CD4-positive, alpha-beta T cell (primary cell): ENCODE data around the gene NMNAT2. TPM values are rescaled to one million over a fixed set of nuclear protein-coding genes. Genes with fewer than 3 reads are reported as not detected.

Source experiments
- ATAC-seq: fragments of 200-7000 bp; cut with Tn5 transposase; one replicate; pipeline ENCODE4 v1.10.0; 2022; ENCODE audit warnings: mild to moderate bottlenecking; ENCODE audit not compliant: poor library complexity
- CTCF ChIA-PET: fragments of 350-600 bp; sonication (Branson Sonifier 250); formaldehyde crosslinking; loops from one replicate; lab custom pipeline; 2021; ENCODE audit warnings: antibody characterized with exemption, inconsistent platforms; lab: Charles Lee
- POLR2A ChIA-PET: fragments of 350-600 bp; sonication (Branson Sonifier 250); formaldehyde crosslinking; loops from one replicate; lab custom pipeline; 2021; ENCODE audit warnings: antibody characterized with exemption, inconsistent platforms; lab: Charles Lee
- DNase-seq, 14 experiments: peaks; one replicate each; pipeline ENCODE4 v3.0.0-alpha.2; 2013 to 2020; ENCODE audit warnings: mixed read lengths in 2 of 14
- H3K27ac ChIP-seq, 2 donors: one replicate each; pipeline versions ENCODE4 v1.5.1 to v1.7.0; 2013; ENCODE audit warnings: low read length in 2 of 2, low read depth in 1 of 2, mild to moderate bottlenecking in 1 of 2
- H3K27me3 ChIP-seq, 2 experiments: 1 replicate in 1 of 2; 2 replicates in 1 of 2; pipeline versions ENCODE4 v1.6.1 to v1.7.0; 2013; ENCODE audit warnings: low read length in 2 of 2, control low read depth in 1 of 2, mild to moderate bottlenecking in 1 of 2, moderate library complexity in 1 of 2; ENCODE audit not compliant: insufficient read depth in 2 of 2, control insufficient read depth in 1 of 2
- H3K36me3 ChIP-seq: one replicate; pipeline ENCODE4 v1.6.1; 2013; ENCODE audit warnings: low read length, control low read depth; ENCODE audit not compliant: insufficient read depth
- H3K4me1 ChIP-seq: one replicate; pipeline ENCODE4 v1.6.1; 2013; ENCODE audit warnings: low read length, control low read depth; ENCODE audit not compliant: insufficient read depth
- H3K4me3 ChIP-seq: one replicate; pipeline ENCODE4 v1.5.1; 2013; ENCODE audit warnings: mild to moderate bottlenecking, low read length, moderate library complexity
- H3K9me3 ChIP-seq, 2 experiments: 1 replicate in 1 of 2; 2 replicates in 1 of 2; pipeline versions ENCODE4 v1.6.1 to v1.7.0; 2013; ENCODE audit warnings: low read length in 2 of 2, mild to moderate bottlenecking in 2 of 2, control low read depth in 1 of 2, moderate library complexity in 1 of 2; ENCODE audit not compliant: control insufficient read depth in 1 of 2, insufficient read depth in 1 of 2
- H3K27ac Mint-ChIP-seq: one replicate; pipeline ENCODE4 v1.8.0; 2020; ENCODE audit warnings: mixed read lengths
- H3K27me3 Mint-ChIP-seq: one replicate; pipeline ENCODE4 v1.8.0; 2021; ENCODE audit warnings: mixed read lengths
- H3K36me3 Mint-ChIP-seq: one replicate; pipeline ENCODE4 v1.8.0; 2021; ENCODE audit warnings: low read depth, mixed read lengths
- H3K4me1 Mint-ChIP-seq: one replicate; pipeline ENCODE4 v1.8.0; 2021; ENCODE audit warnings: low read depth, mixed read lengths
- H3K4me3 Mint-ChIP-seq: one replicate; pipeline ENCODE4 v1.8.0; 2020; ENCODE audit warnings: mild to moderate bottlenecking, mixed read lengths
- H3K9me3 Mint-ChIP-seq: one replicate; pipeline ENCODE4 v1.8.0; 2020; ENCODE audit warnings: mixed read lengths
- intact Hi-C, 2 experiments: fragments of 100-400 bp; cut with DNase I in 1 of 2; cut with micrococcal nuclease in 1 of 2; formaldehyde crosslinking; loops; one replicate each; pipeline versions ENCODE4 v1.15.1 to v1.9.0; 2023 to 2025; cut with DNase I, micrococcal nuclease
- total RNA-seq, 174 experiments: library from RNA in 2 of 174; stranded (reverse) in 2 of 174; gene quantifications; one replicate each; pipeline ENCODE4 v1.2.3 and lab custom pipeline; 2021 to 2026
- TF ChIP-seq, protein P1 (sequence below): fragments of 200-600 bp; IDR thresholded peaks from one replicate; pipeline ENCODE4 v1.8.0; 2022; ENCODE audit warnings: antibody characterized with exemption, mild to moderate bottlenecking

Gene NMNAT2
- total RNA-seq, 2 experiments from 2014 or later, result not detected

- TF ChIP-seq, protein P1, sequence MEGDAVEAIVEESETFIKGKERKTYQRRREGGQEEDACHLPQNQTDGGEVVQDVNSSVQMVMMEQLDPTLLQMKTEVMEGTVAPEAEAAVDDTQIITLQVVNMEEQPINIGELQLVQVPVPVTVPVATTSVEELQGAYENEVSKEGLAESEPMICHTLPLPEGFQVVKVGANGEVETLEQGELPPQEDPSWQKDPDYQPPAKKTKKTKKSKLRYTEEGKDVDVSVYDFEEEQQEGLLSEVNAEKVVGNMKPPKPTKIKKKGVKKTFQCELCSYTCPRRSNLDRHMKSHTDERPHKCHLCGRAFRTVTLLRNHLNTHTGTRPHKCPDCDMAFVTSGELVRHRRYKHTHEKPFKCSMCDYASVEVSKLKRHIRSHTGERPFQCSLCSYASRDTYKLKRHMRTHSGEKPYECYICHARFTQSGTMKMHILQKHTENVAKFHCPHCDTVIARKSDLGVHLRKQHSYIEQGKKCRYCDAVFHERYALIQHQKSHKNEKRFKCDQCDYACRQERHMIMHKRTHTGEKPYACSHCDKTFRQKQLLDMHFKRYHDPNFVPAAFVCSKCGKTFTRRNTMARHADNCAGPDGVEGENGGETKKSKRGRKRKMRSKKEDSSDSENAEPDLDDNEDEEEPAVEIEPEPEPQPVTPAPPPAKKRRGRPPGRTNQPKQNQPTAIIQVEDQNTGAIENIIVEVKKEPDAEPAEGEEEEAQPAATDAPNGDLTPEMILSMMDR, result no peak
- Mint-ChIP-seq H3K4me3 (no peak overlapping the region), H3K9me3 (no peaks in the 10 kb centered on the region), H3K27me3 (peaks cover 64% of the 10 kb centered on the region), H3K27ac (no peak overlapping the region), H3K4me1 (no peaks in the 10 kb centered on the region), H3K36me3 (no peaks in the 10 kb centered on the region)
- DNase-seq (no peak), ATAC-seq (no peak)
- Histone ChIP-seq H3K27me3 (peaks cover 3 to 15% of the 10 kb centered on the region in 2 experiments), H3K9me3 (no peaks in the 10 kb centered on the region), H3K36me3 (no peaks in the 10 kb centered on the region), H3K4me3 (no peak overlapping the region), H3K4me1 (no peaks in the 10 kb centered on the region), H3K27ac (no peak overlapping the region)
- ChIA-PET CTCF (interaction anchor here (1.5 kb wide), 1 partner anchor 83 kb away, joined by 4 read pairs; no protein-coding TSS in a partner anchor), POLR2A (no interaction called here)
- intact Hi-C loops, result no loop called here
These were observed 39.3 kb upstream of the NMNAT2 start for GRCh38 chr1:183457449-183457848.

DNA sequence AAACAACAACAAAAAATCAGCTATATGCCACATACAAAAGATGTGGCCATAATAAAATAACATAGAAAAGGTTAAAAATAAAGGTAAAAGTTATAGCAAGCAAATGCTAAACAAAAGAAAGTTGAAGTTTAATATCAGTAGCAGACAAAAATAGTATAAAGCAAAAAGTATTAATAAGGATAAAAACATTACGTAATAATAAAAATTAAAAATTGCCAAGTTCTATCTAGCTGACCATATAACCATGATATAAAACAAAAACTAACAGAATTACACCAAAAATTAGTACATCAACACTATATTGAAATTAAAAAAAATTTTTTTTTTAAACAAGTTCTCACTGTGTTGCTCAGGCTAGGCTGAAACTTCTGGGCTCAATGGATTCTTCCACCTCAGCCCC, 38.6 kb upstream of the NMNAT2 start:
- peaks cover 58% of the 10 kb centered on the region for H3K27me3 Mint-ChIP-seq
- no peaks in the 10 kb centered on the region for H3K36me3 ChIP-seq
- H3K4me3 ChIP-seq, result no peak overlapping the region
- CTCF ChIA-PET, result interaction anchor here (1.5 kb wide), 1 partner anchor 83 kb away, joined by 4 read pairs; no protein-coding TSS in a partner anchor
- no peaks in the 10 kb centered on the region for H3K4me1 ChIP-seq
- no peaks in the 10 kb centered on the region for H3K9me3 Mint-ChIP-seq
- H3K36me3 Mint-ChIP-seq, result no peaks in the 10 kb centered on the region
- no peaks in the 10 kb centered on the region for H3K4me1 Mint-ChIP-seq
- no peak overlapping the region for H3K27ac Mint-ChIP-seq
- no peak overlapping the region for H3K27ac ChIP-seq
- no peak overlapping the region for H3K4me3 Mint-ChIP-seq
- H3K27me3 ChIP-seq, result peaks cover 3 to 15% of the 10 kb centered on the region in 2 experiments
- no peak for ATAC-seq
- POLR2A ChIA-PET, result no interaction called here
- intact Hi-C loops, result no loop called here
- TF ChIP-seq, protein P1, result no peak
- no peak for DNase-seq
- H3K9me3 ChIP-seq, result no peaks in the 10 kb centered on the region

GRCh38 chr1:183454377-183454776, 36.2 kb upstream of the NMNAT2 start:
- ChIA-PET CTCF (no interaction called here), POLR2A (no interaction called here)
- no peaks in the 10 kb centered on the region for H3K36me3 ChIP-seq
- no peak overlapping the region for H3K4me3 ChIP-seq
- intact Hi-C loops, result loop anchor here in 1 of 2 experiments (5.0 kb wide), 1 partner anchor 153 kb away; no protein-coding TSS in a partner anchor
- no peaks in the 10 kb centered on the region for H3K4me1 ChIP-seq
- peaks cover 43% of the 10 kb centered on the region for H3K27me3 Mint-ChIP-seq
- H3K27ac ChIP-seq, result no peak overlapping the region
- H3K9me3 ChIP-seq, result no peaks in the 10 kb centered on the region
- H3K27me3 ChIP-seq, result peaks cover 3 to 15% of the 10 kb centered on the region in 2 experiments
- no peak overlapping the region for H3K27ac Mint-ChIP-seq
- no peak for ATAC-seq
- H3K4me1 Mint-ChIP-seq, result no peaks in the 10 kb centered on the region
- H3K4me3 Mint-ChIP-seq, result no peak overlapping the region
- TF ChIP-seq, protein P1, result no peak
- DNase-seq, result no peak
- H3K9me3 Mint-ChIP-seq, result no peaks in the 10 kb centered on the region
- no peaks in the 10 kb centered on the region for H3K36me3 Mint-ChIP-seq
